ENCODE measurements around the gene STK32B.

The STK32B gene

GRCh38 chr4:5072948-5073347 lies 21.7 kb downstream of the STK32B start:
- no peak for DNase-seq

DNA sequence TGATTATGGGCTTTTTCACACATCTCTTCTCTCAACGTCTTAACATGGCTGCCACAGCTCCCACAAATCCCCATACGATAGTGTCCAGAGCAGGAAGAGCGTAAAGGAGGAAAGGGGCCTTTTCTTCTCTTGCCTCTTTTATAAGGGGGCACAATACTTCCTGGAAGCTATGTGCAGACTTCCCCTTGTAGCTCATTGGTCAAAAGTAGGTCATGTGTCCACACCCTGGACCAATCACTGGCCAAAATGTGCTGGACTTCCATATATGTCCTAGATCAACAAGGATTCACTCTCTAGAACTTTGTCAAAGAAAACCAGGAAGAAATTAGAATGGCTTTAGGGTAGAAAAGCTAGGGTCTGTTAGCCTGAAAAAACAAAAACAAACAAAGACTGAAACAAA lies 26.7 kb downstream of the STK32B start:
- no peak for DNase-seq

GRCh38 chr4:5079581-5079980 lies 28.3 kb downstream of the STK32B start:
- DNase-seq, result no peak

DNA sequence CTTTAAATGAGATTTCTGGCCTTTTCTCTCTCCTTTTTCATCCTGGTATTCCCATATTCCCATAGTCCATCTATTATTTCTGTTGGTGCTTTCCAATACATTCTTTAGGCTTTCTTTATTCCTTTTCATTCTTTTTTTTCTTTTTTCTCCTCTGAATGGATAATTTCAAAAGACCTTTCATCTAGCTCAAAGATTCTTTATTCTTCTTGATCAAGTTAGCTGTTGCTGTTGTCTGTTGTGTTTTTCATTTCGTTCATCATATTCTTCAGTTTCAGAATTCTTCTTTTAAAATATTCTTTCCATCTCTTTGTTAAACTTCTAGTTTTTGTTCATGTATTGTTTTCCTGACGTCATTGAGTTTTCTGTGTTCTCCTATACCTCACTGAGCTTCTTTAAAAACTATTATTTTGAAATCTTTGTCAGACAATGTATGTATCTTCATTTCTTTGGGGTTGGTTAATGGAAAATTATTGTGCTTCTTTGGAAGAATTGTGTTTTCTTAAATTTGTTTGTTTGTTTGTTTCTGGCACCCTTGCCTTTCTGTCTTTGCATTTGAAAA lies 30.2 kb downstream of the STK32B start:
- no peak for DNase-seq

DNA sequence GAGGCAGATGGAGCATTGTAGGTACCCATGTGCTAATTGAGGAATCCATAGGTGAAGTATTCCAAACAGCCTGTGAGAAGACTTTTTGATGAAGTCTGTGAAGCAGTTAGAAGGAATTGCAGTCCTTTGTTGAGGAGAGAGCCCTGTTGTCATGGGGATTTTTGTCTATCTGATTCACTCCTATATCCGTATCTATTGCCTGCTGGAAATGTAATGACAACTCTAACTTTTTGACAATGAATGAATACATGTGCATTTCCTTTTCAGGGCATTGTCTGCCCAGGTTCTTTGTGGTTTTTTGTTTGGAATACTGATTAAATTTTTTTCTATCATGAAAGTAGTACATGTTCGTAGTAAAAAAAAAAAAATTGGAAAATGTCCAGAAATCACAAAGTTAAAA lies 31.1 kb downstream of the STK32B start:
- no peak for DNase-seq

DNA sequence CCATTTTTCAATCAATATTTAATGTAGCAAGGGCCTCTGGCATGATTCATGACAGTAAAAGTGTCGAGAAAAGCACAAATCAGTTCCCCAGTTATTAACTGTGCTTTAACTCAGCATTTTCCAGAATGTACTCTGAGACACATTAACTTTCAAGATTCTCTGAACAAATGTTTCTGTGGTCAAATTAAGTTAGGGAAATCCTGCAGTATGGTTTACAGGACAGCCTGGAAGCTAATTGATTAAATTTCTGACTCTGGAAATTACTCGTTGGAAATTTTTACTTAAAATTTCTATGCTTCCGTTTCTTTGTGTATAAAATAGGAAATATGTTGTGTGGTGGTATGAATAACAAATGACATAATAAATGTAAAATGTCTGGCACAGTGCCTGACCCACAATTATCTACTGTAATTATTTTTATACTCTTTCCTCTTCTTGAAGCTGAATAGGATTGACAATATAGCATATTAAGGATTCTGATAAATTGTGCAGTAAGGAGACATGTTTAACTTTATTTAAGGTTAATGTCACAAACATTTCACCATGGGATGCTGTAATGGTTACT lies 33.7 kb downstream of the STK32B start:
- no peak for DNase-seq

- no peak for DNase-seq
These were observed 35.3 kb downstream of the STK32B start for GRCh38 chr4:5086535-5086934.

- no peak for DNase-seq
These were observed 45.0 kb downstream of the STK32B start for GRCh38 chr4:5096261-5096660.

- DNase-seq, result no peak
These were observed 46.9 kb downstream of the STK32B start for GRCh38 chr4:5098176-5098575.

DNA sequence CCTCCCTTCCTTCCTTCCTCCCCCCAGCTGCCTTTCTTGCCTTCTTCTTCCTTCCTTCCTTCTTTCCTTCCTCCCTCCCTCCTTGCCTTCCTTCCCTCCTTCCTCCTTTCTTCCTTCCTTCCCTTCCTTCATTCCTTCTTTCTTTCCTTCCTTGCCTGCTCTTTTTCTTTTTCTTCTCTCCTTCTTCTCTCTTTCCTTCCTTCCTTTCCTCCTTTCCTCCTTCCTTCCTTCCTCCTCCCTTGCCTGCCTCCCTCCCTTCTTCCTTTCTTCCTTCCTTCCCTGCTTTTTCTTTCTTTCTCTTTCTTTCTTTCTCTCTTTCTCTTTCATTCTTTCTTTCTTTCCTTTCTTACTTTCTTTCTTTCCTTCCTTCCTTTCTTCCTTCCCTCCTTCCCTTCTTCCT lies 49.1 kb downstream of the STK32B start:
- DNase-seq, result no peak

GRCh38 chr4:5100986-5101385 lies 49.7 kb downstream of the STK32B start:
- no peak for DNase-seq

DNA sequence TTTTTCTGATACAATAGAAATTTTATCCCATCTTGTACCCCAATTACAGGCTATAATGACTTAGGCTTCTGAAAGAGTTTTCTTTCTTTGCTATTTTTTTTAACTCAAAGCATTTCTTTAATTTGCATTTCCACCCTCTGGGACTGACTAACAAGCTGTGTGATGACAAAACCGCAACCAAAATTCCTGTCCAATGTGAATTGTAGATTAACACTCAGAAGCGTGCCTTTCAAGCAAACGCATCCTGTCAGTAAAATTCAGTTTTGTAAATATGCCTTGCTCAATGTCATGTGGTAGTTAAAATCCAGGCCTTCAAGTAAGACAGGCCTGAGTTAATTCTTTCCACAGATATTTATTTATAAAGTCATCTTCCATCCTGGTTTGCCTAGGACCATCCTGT lies 50.3 kb downstream of the STK32B start:
- DNase-seq, result no peak

- no peak for DNase-seq
These were observed 59.6 kb downstream of the STK32B start for GRCh38 chr4:5110901-5111300.

- DNase-seq, result no peak
These were observed 61.2 kb downstream of the STK32B start for GRCh38 chr4:5112333-5113095.

DNA sequence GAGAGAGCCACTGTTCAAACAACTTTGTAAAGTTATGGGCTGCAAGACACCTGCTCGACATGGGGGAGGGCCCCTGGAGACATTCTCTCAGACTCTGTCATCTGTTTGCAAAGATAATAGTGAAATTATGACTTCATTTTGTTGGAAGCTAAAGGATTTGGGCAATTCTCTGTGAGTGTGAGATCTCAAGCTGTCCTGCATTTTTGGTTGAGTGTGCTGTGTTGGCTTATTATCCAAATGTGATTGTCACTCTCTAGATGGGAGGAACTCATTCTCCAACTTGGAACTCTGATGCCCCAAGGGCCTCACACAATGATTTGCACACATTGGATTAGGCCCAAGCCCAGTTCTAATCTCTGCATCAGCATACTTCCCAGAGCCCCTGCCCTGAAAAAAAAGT lies 63.7 kb downstream of the STK32B start:
- no peak for DNase-seq

GRCh38 chr4:5118091-5118786 lies 67.0 kb downstream of the STK32B start:
- no peak for DNase-seq

DNA sequence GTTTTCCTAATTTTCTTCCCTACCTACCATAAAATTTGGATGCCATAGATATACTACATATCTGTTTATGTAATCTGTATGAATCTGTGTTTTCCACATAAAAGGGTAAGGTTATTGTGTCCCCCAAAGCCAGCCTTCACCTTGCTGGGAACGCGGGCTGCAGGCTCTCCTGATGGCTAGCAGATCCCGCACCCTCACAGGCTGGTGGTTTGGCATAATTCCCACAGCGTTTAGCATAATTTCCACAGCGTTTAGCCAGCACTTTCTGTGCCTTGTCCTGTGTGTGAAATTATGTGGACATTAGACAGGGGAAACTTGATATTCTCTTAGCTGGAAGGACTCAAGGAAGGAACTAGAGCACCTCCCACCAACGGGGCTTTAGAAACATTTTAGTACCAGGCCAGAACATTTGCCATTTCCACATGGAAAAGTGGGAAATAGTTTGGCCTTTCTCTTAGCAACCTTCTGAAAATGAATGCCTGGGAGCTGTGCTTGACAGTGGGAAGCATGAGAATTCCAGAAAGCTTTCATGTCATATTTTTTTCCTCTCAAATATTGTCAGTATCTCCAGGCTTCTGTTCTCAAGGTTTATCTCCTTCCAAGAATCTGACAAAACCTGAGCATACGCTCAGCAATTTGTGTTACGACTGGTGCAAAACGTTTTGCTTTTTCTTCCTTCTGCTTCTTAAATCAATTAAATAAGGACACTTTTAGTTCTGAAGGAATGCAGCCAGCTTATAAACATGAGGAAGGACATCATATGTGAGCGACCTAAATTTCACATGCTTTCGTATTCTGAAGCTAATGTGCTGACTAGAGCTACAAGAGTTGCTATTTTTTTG lies 67.9 kb downstream of the STK32B start:
- no peak for DNase-seq

DNA sequence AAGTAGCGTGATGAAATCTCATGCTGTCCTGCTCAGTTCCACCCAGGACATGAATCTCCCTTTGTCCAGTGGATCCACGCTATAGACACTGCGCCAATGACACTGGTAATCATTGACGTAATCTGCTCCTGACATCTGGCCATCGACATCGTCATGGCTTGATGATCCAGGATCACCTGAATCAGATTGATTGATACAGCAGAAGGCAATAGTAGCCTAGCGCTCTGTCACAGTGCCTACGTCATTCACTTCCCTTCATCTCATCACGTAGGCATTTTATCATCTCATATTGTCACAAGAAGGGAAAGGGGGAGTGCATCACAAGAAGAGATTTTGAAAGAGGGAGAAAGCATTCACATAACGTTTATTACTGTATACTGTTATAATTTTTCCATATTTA lies 68.8 kb downstream of the STK32B start:
- DNase-seq, result no peak

- DNase-seq, result no peak
These were observed 69.2 kb downstream of the STK32B start for GRCh38 chr4:5120468-5120867.

GRCh38 chr4:5122114-5122513 lies 70.8 kb downstream of the STK32B start:
- no peak for DNase-seq

- no peak for DNase-seq
These were observed 73.6 kb downstream of the STK32B start for GRCh38 chr4:5124876-5125275.

DNA sequence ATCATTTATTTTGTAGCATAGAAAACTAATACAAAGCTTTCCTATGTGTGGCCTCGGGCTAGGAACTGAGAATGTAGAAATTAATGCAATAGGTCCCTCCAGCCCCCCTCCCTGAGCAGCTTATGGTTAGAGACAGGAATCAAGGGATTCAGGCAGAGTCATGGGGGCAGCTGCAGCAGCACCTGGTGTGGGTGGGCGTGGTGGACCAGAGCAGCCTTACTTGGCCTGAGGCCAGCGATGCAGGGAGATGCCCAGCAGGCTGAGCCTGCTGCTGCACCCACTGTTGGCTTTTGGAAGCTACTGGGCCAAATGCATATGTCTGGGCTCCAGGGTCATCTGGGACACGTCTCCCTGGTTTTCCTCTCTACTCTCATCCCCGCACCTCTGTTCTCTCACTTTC lies 74.0 kb downstream of the STK32B start:
- DNase-seq, result no peak

GRCh38 chr4:5126231-5126630 lies 75.0 kb downstream of the STK32B start:
- DNase-seq, result no peak

Measured in CD4-positive, alpha-beta T cell treated with Interleukin-6 for 4 hours (primary cell).